CD4-positive, alpha-beta T cell treated with Interleukin-12 subunit alpha and Interleukin-12 subunit beta, for 1 hour (primary cell): ENCODE data around the gene EFHC1.
"Not testable (repeated sequence)": the region's sequence is repeated elsewhere in the genome, so short reads cannot be mapped to it uniquely, and the experiment has no call there.

Experiments
- DNase-seq: peaks from one replicate; pipeline ENCODE4 v3.0.0-alpha.2; 2020

Gene EFHC1

GRCh38 chr6:52400313-52401041 is 19.7 kb upstream of the EFHC1 start:
- DNase-seq = peak; percentile 35

- DNase-seq = no peak
Observed at GRCh38 chr6:52403086-52403485, 17.1 kb upstream of the EFHC1 start.

GRCh38 chr6:52403627-52404026 is 16.5 kb upstream of the EFHC1 start:
- DNase-seq = no peak

- no peak for DNase-seq
Observed at GRCh38 chr6:52405243-52405642, 14.9 kb upstream of the EFHC1 start.

- peak; percentile 51 for DNase-seq
Observed at GRCh38 chr6:52407467-52407866, 12.7 kb upstream of the EFHC1 start.

GRCh38 chr6:52409499-52409898 is 10.6 kb upstream of the EFHC1 start:
- DNase-seq = no peak

- no peak for DNase-seq
Observed at GRCh38 chr6:52410979-52411378, 9.2 kb upstream of the EFHC1 start.

- no peak for DNase-seq
Observed at GRCh38 chr6:52411911-52412310, 8.2 kb upstream of the EFHC1 start.

- DNase-seq = no peak
Observed at GRCh38 chr6:52415333-52415732, 4.8 kb upstream of the EFHC1 start.

GRCh38 chr6:52415917-52416628 is 4.1 kb upstream of the EFHC1 start:
- DNase-seq = no peak

GRCh38 chr6:52416629-52417151 is 3.5 kb upstream of the EFHC1 start:
- DNase-seq = peak; percentile 82

- no peak for DNase-seq
Observed at GRCh38 chr6:52417675-52418111, 2.4 kb upstream of the EFHC1 start.

GRCh38 chr6:52418606-52419005 is 1.5 kb upstream of the EFHC1 start:
- DNase-seq = no peak

- no peak for DNase-seq
Observed at GRCh38 chr6:52420668-52421358, 671 bp downstream of the EFHC1 start.

- DNase-seq = no peak
Observed at GRCh38 chr6:52422156-52422555, 2.0 kb downstream of the EFHC1 start.

- DNase-seq = no peak
Observed at GRCh38 chr6:52423448-52423847, 3.3 kb downstream of the EFHC1 start.

GRCh38 chr6:52423971-52424381 is 3.8 kb downstream of the EFHC1 start:
- no peak for DNase-seq

- no peak for DNase-seq
Observed at GRCh38 chr6:52424513-52424912, 4.4 kb downstream of the EFHC1 start.

- no peak for DNase-seq
Observed at GRCh38 chr6:52426667-52427066, 6.5 kb downstream of the EFHC1 start.

GRCh38 chr6:52433294-52433693 is 13.2 kb downstream of the EFHC1 start:
- DNase-seq = not testable (repeated sequence)

- no peak for DNase-seq
Observed at GRCh38 chr6:52435345-52435744, 15.2 kb downstream of the EFHC1 start.

- DNase-seq = no peak
Observed at GRCh38 chr6:52438926-52439325, 18.8 kb downstream of the EFHC1 start.

- no peak for DNase-seq
Observed at GRCh38 chr6:52454556-52454955, 34.4 kb downstream of the EFHC1 start.

- no peak for DNase-seq
Observed at GRCh38 chr6:52457096-52457495, 37.0 kb downstream of the EFHC1 start.
